ENCODE results near the gene ZYX. TPM values are rescaled to one million over a fixed set of nuclear protein-coding genes. Genes with fewer than 3 reads are reported as not detected.
A peak's percentile ranks its signal among the peaks of the same experiment; 100 is the strongest.

ZYX gene
- total RNA-seq, 2 donors from 2014 or later: 55.8 to 256 TPM

- TF ChIP-seq POLR2A (IDR thresholded peaks at IDR 0.05) (no peak), CTCF (IDR thresholded peaks at IDR 0.05) (no peak), POLR2AphosphoS5 (IDR thresholded peaks at IDR 0.05) (no peak)
- intact Hi-C loops (cut with DNase I): no loop called here
Observed at GRCh38 chr7:143368387-143368786, 12.8 kb upstream of the ZYX start.

GRCh38 chr7:143369678-143370651 lies 11.2 kb upstream of the ZYX start:
- Histone ChIP-seq H3K4me1 (replicated peaks) (no peaks in the 10 kb centered on the region), H3K27ac (no peak overlapping the region), H3K4me3 (no peak overlapping the region), H3K9me3 (no peaks in the 10 kb centered on the region), H3K36me3 (no peaks in the 10 kb centered on the region), H3K27me3 (replicated peaks; ENCODE audit: insufficient read depth) (no peaks in the 10 kb centered on the region)
- 53% methylated on average over 12 of the region's 12 CpGs for WGBS
- intact Hi-C loops (cut with DNase I): no loop called here
- TF ChIP-seq CTCF (IDR thresholded peaks at IDR 0.05): no peak
- no peak for TF ChIP-seq POLR2A (IDR thresholded peaks at IDR 0.05)
- TF ChIP-seq POLR2AphosphoS5 (IDR thresholded peaks at IDR 0.05): peak; percentile 68
- no peak for DNase-seq (ENCODE audit: low spot score)

More at GRCh38 chr7:143368387-143368786, 12.8 kb upstream of the ZYX start:
- DNase-seq (ENCODE audit: low spot score): no peak
- 83% methylated on average over 1 of the region's 1 CpG for WGBS
- no peak overlapping the region for H3K27ac ChIP-seq
- H3K4me3 ChIP-seq: no peak overlapping the region
- H3K27me3 ChIP-seq (replicated peaks; ENCODE audit: insufficient read depth): peaks cover 2% of the 10 kb centered on the region
- no peaks in the 10 kb centered on the region for H3K36me3 ChIP-seq
- no peaks in the 10 kb centered on the region for H3K4me1 ChIP-seq (replicated peaks)
- H3K9me3 ChIP-seq: no peaks in the 10 kb centered on the region

- WGBS: 49% methylated on average over 4 of the region's 4 CpGs
- Histone ChIP-seq H3K27me3 (replicated peaks; ENCODE audit: insufficient read depth) (no peaks in the 10 kb centered on the region), H3K27ac (no peak overlapping the region), H3K9me3 (no peaks in the 10 kb centered on the region), H3K4me1 (replicated peaks) (no peaks in the 10 kb centered on the region), H3K36me3 (no peaks in the 10 kb centered on the region), H3K4me3 (no peak overlapping the region)
- no peak for TF ChIP-seq CTCF (IDR thresholded peaks at IDR 0.05)
- no peak for TF ChIP-seq POLR2AphosphoS5 (IDR thresholded peaks at IDR 0.05)
- TF ChIP-seq POLR2A (IDR thresholded peaks at IDR 0.05): no peak
- DNase-seq (ENCODE audit: low spot score): no peak
- intact Hi-C loops (cut with DNase I): no loop called here
Observed at GRCh38 chr7:143372070-143372469, 9.1 kb upstream of the ZYX start.

- WGBS: 87% methylated on average over 4 of the region's 4 CpGs
- Histone ChIP-seq H3K9me3 (no peaks in the 10 kb centered on the region), H3K27ac (no peak overlapping the region), H3K27me3 (replicated peaks; ENCODE audit: insufficient read depth) (no peaks in the 10 kb centered on the region), H3K36me3 (no peaks in the 10 kb centered on the region), H3K4me1 (replicated peaks) (no peaks in the 10 kb centered on the region), H3K4me3 (no peak overlapping the region)
- intact Hi-C loops (cut with DNase I): no loop called here
- DNase-seq (ENCODE audit: low spot score): no peak
- TF ChIP-seq POLR2AphosphoS5 (IDR thresholded peaks at IDR 0.05): no peak
- no peak for TF ChIP-seq CTCF (IDR thresholded peaks at IDR 0.05)
- no peak for TF ChIP-seq POLR2A (IDR thresholded peaks at IDR 0.05)
Observed at GRCh38 chr7:143373255-143373794, 7.8 kb upstream of the ZYX start.
